ENCODE data around the gene ZBTB47.

Gene ZBTB47

GRCh38 chr3:42632146-42632545, 21.4 kb upstream of the ZBTB47 start:
- no peak overlapping the region for H3K27ac ChIP-seq
- H3K4me3 ChIP-seq: no peak overlapping the region
- H3K36me3 ChIP-seq (ENCODE audit: insufficient read depth, low read length): peaks cover 67% of the 10 kb centered on the region
- no peak overlapping the region for H3K9ac ChIP-seq (ENCODE audit: insufficient read length)
- DNase-seq (ENCODE audit: low read depth, low spot score): no peak
- TF ChIP-seq EZH2 (IDR thresholded peaks at IDR 0.05) (no peak), POLR2AphosphoS5 (IDR thresholded peaks at IDR 0.05; ENCODE audit: borderline replicate concordance, low read depth, low read length) (no peak), FOXP2 (optimal IDR thresholded peaks at IDR 0.05; ENCODE audit: control extremely low read depth, extremely low read length, insufficient read depth) (no peak)
- H3K9me3 ChIP-seq (ENCODE audit: low read depth, low read length): no peaks in the 10 kb centered on the region

GRCh38 chr3:42633544-42633943, 20.0 kb upstream of the ZBTB47 start:
- Histone ChIP-seq H3K36me3 (ENCODE audit: insufficient read depth, low read length) (peaks cover 81% of the 10 kb centered on the region), H3K9me3 (ENCODE audit: low read depth, low read length) (no peaks in the 10 kb centered on the region), H3K27ac (no peak overlapping the region), H3K4me3 (no peak overlapping the region), H3K9ac (ENCODE audit: insufficient read length) (no peak overlapping the region)
- no peak for TF ChIP-seq POLR2AphosphoS5 (IDR thresholded peaks at IDR 0.05; ENCODE audit: borderline replicate concordance, low read depth, low read length)
- TF ChIP-seq FOXP2 (optimal IDR thresholded peaks at IDR 0.05; ENCODE audit: control extremely low read depth, extremely low read length, insufficient read depth): no peak
- TF ChIP-seq EZH2 (IDR thresholded peaks at IDR 0.05): no peak
- DNase-seq (ENCODE audit: low read depth, low spot score): no peak

- Histone ChIP-seq H3K27ac (no peak overlapping the region), H3K9me3 (ENCODE audit: low read depth, low read length) (no peaks in the 10 kb centered on the region), H3K4me3 (no peak overlapping the region), H3K9ac (ENCODE audit: insufficient read length) (no peak overlapping the region), H3K36me3 (ENCODE audit: insufficient read depth, low read length) (peaks cover 90% of the 10 kb centered on the region)
- DNase-seq (ENCODE audit: low read depth, low spot score): no peak
- TF ChIP-seq POLR2AphosphoS5 (IDR thresholded peaks at IDR 0.05; ENCODE audit: borderline replicate concordance, low read depth, low read length): no peak
- TF ChIP-seq FOXP2 (optimal IDR thresholded peaks at IDR 0.05; ENCODE audit: control extremely low read depth, extremely low read length, insufficient read depth): no peak
- no peak for TF ChIP-seq EZH2 (IDR thresholded peaks at IDR 0.05)
Observed at GRCh38 chr3:42635111-42635510, 18.4 kb upstream of the ZBTB47 start.

DNA sequence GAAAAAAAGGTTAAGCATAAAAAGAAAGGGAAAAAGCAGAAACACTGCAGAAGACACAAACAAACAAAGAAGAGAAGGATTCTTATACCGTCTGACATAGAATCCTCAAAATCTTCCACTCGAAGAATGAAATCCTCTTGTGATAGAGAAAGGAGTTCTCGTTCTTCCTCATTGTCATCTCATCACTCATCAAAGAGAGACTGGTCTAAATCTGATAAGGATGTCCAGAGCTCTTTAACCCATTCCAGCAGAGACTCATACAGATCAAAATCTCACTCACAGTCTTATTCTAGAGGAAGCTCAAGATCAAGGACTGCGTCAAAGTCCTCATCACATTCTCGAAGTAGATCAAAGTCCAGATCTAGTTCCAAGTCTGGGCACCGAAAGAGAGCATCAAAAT, 16.5 kb upstream of the ZBTB47 start:
- TF ChIP-seq EZH2 (IDR thresholded peaks at IDR 0.05): no peak
- TF ChIP-seq FOXP2 (optimal IDR thresholded peaks at IDR 0.05; ENCODE audit: control extremely low read depth, extremely low read length, insufficient read depth): no peak
- TF ChIP-seq POLR2AphosphoS5 (IDR thresholded peaks at IDR 0.05; ENCODE audit: borderline replicate concordance, low read depth, low read length): no peak
- Histone ChIP-seq H3K4me3 (no peak overlapping the region), H3K9ac (ENCODE audit: insufficient read length) (no peak overlapping the region), H3K36me3 (ENCODE audit: insufficient read depth, low read length) (peaks cover 88% of the 10 kb centered on the region), H3K27ac (no peak overlapping the region), H3K9me3 (ENCODE audit: low read depth, low read length) (no peaks in the 10 kb centered on the region)
- DNase-seq (ENCODE audit: low read depth, low spot score): no peak

DNA sequence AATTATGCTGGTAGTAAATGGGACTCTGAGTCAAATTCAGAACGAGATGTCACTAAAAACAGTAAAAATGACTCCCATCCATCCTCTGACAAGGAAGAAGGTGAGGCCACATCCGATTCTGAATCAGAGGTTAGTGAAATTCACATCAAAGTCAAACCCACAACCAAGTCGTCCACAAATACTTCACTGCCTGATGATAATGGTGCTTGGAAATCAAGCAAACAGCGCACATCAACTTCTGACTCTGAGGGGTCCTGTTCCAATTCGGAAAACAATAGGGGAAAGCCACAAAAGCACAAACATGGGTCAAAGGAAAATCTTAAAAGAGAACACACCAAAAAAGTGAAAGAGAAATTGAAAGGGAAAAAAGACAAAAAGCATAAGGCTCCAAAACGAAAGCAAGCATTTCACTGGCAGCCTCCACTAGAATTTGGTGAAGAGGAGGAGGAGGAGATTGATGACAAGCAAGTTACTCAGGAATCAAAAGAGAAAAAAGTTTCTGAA, 15.1 kb upstream of the ZBTB47 start:
- Histone ChIP-seq H3K27ac (no peak overlapping the region), H3K9me3 (ENCODE audit: low read depth, low read length) (no peaks in the 10 kb centered on the region), H3K9ac (ENCODE audit: insufficient read length) (no peak overlapping the region), H3K36me3 (ENCODE audit: insufficient read depth, low read length) (peaks cover 89% of the 10 kb centered on the region), H3K4me3 (no peak overlapping the region)
- DNase-seq (ENCODE audit: low read depth, low spot score): no peak
- no peak for TF ChIP-seq POLR2AphosphoS5 (IDR thresholded peaks at IDR 0.05; ENCODE audit: borderline replicate concordance, low read depth, low read length)
- TF ChIP-seq FOXP2 (optimal IDR thresholded peaks at IDR 0.05; ENCODE audit: control extremely low read depth, extremely low read length, insufficient read depth): no peak
- TF ChIP-seq EZH2 (IDR thresholded peaks at IDR 0.05): no peak

GRCh38 chr3:42639192-42639591, 14.3 kb upstream of the ZBTB47 start:
- no peak for TF ChIP-seq EZH2 (IDR thresholded peaks at IDR 0.05)
- TF ChIP-seq FOXP2 (optimal IDR thresholded peaks at IDR 0.05; ENCODE audit: control extremely low read depth, extremely low read length, insufficient read depth): no peak
- no peak for TF ChIP-seq POLR2AphosphoS5 (IDR thresholded peaks at IDR 0.05; ENCODE audit: borderline replicate concordance, low read depth, low read length)
- Histone ChIP-seq H3K36me3 (ENCODE audit: insufficient read depth, low read length) (peaks cover 88% of the 10 kb centered on the region), H3K4me3 (no peak overlapping the region), H3K9me3 (ENCODE audit: low read depth, low read length) (no peaks in the 10 kb centered on the region), H3K27ac (no peak overlapping the region), H3K9ac (ENCODE audit: insufficient read length) (no peak overlapping the region)
- DNase-seq (ENCODE audit: low read depth, low spot score): no peak

- H3K9ac ChIP-seq (ENCODE audit: insufficient read length): no peak overlapping the region
- no peak overlapping the region for H3K4me3 ChIP-seq
- DNase-seq (ENCODE audit: low read depth, low spot score): no peak
- TF ChIP-seq POLR2AphosphoS5 (IDR thresholded peaks at IDR 0.05; ENCODE audit: borderline replicate concordance, low read depth, low read length): no peak
- no peak for TF ChIP-seq EZH2 (IDR thresholded peaks at IDR 0.05)
- no peak for TF ChIP-seq FOXP2 (optimal IDR thresholded peaks at IDR 0.05; ENCODE audit: control extremely low read depth, extremely low read length, insufficient read depth)
- H3K36me3 ChIP-seq (ENCODE audit: insufficient read depth, low read length): peaks cover 88% of the 10 kb centered on the region
- no peak overlapping the region for H3K27ac ChIP-seq
- H3K9me3 ChIP-seq (ENCODE audit: low read depth, low read length): no peaks in the 10 kb centered on the region
Observed at GRCh38 chr3:42640129-42640528, 13.4 kb upstream of the ZBTB47 start.

GRCh38 chr3:42640771-42641370, 12.6 kb upstream of the ZBTB47 start:
- Histone ChIP-seq H3K36me3 (ENCODE audit: insufficient read depth, low read length) (peaks cover 83% of the 10 kb centered on the region), H3K4me3 (no peak overlapping the region), H3K9me3 (ENCODE audit: low read depth, low read length) (no peaks in the 10 kb centered on the region), H3K9ac (ENCODE audit: insufficient read length) (no peak overlapping the region), H3K27ac (no peak overlapping the region)
- TF ChIP-seq FOXP2 (optimal IDR thresholded peaks at IDR 0.05; ENCODE audit: control extremely low read depth, extremely low read length, insufficient read depth) (no peak), POLR2AphosphoS5 (IDR thresholded peaks at IDR 0.05; ENCODE audit: borderline replicate concordance, low read depth, low read length) (no peak), EZH2 (IDR thresholded peaks at IDR 0.05) (no peak)
- DNase-seq (ENCODE audit: low read depth, low spot score): no peak

Data from SK-N-MC (cell line).